Osteocyte (in vitro differentiated cells): ENCODE results near the gene DLG2. TPM values are rescaled to one million over a fixed set of nuclear protein-coding genes. Genes with fewer than 3 reads are reported as not detected.
"Not testable (repeated sequence)": the region's sequence is repeated elsewhere in the genome, so short reads cannot be mapped to it uniquely, and the experiment has no call there.

Source experiments
- DNase-seq: peaks from one replicate; pipeline ENCODE4 v3.0.0; 2021; ENCODE audit warnings: mixed read lengths; ENCODE audit not compliant: unreplicated experiment; ENCODE audit errors: extremely low spot score
- H3K27ac Mint-ChIP-seq: one replicate; pipeline ENCODE4 v1.8.0; 2021; ENCODE audit warnings: mild to moderate bottlenecking, mixed read lengths; ENCODE audit not compliant: unreplicated experiment
- H3K27me3 Mint-ChIP-seq: one replicate; pipeline ENCODE4 v1.8.0; 2021; ENCODE audit warnings: mixed read lengths; ENCODE audit not compliant: unreplicated experiment
- H3K36me3 Mint-ChIP-seq: one replicate; pipeline ENCODE4 v1.8.0; 2021; ENCODE audit warnings: mixed read lengths; ENCODE audit not compliant: unreplicated experiment
- H3K4me1 Mint-ChIP-seq: one replicate; pipeline ENCODE4 v1.8.0; 2021; ENCODE audit warnings: mixed read lengths; ENCODE audit not compliant: unreplicated experiment
- H3K4me3 Mint-ChIP-seq: one replicate; pipeline ENCODE4 v1.8.0; 2021; ENCODE audit warnings: mild to moderate bottlenecking, moderate library complexity, mixed read lengths; ENCODE audit not compliant: unreplicated experiment
- H3K9me3 Mint-ChIP-seq: one replicate; pipeline ENCODE4 v1.8.0; 2021; ENCODE audit warnings: mixed read lengths; ENCODE audit not compliant: unreplicated experiment
- CTCF ChIP-seq: fragments of 200-600 bp; sonication (generic); IDR thresholded peaks from 2 replicates; pipeline ENCODE4 v1.5.0; 2021; ENCODE audit warnings: antibody characterized with exemption, mild to moderate bottlenecking, moderate library complexity
- total RNA-seq: library from RNA; stranded (reverse); gene quantifications from 2 replicates; pipeline ENCODE4 v1.2.1, GENCODE V29; 2021

Gene DLG2
- total RNA-seq, 1 donor from 2014 or later, result 2.1 TPM

DNA sequence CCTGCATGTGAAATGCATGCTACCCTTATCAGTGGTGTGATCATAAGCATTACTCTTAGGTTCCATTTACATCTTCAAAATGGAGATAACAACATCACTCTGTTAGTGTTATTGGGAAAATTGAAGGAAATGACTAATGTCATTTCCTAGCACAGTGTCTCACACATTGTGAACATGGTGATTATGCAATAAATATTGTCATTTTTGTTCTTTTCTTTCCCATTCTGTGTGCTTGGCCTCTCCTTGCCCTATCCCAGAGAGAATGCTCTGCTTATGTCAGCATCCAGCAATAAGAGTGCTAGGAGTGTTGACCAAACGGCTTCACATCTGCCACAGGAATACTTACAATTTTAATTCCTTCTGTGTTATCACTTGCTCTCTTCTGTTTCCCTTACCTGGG lies 1316.9 kb downstream of the DLG2 start:
- H3K4me3 Mint-ChIP-seq, result no peak overlapping the region
- H3K27me3 Mint-ChIP-seq, result no peaks in the 10 kb centered on the region
- no peaks in the 10 kb centered on the region for H3K9me3 Mint-ChIP-seq
- H3K36me3 Mint-ChIP-seq, result no peaks in the 10 kb centered on the region
- TF ChIP-seq CTCF, result no peak
- no peaks in the 10 kb centered on the region for H3K4me1 Mint-ChIP-seq
- no peak overlapping the region for H3K27ac Mint-ChIP-seq
- no peak for DNase-seq

DNA sequence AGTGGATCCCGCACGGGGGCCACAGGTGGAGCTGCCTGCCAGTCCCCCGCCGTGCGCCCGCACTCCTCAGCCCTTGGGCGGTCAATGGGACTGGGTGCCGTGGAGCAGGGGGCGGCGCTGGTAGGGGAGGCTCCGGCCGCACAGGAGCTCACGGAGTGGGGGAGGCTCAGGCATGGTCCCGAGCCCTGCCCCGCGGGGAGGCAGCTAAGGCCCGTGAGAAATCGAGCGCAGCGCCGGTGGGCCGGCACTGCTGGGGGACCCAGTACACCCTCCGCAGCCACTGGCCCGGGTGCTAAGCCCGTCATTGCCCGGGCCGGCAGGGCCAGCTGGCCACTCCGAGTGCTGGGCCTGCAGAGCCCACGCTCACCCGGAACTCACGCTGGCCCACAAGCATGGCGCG lies 1318.7 kb downstream of the DLG2 start:
- not testable (repeated sequence) for DNase-seq, H3K4me3 Mint-ChIP-seq, H3K4me1 Mint-ChIP-seq, H3K36me3 Mint-ChIP-seq, H3K27ac Mint-ChIP-seq, H3K9me3 Mint-ChIP-seq, H3K27me3 Mint-ChIP-seq

DNA sequence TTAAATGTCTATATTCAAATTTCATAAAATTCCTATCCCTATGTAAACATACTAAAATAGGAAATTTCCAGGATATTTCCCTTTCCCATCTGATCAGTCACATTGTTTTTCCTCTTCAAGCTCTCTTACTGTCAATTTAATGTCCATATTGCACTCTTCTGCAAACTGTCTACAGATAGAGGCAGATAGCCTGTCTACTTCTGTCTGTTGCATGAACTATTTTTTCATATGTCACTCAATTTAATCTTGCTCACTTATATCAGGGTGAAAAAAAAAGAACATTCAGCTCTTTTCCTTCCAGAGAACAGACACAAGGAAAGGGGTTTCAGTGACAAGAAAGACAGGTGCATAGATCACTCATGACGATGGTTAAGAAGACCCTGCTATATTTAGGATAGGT lies 1327.1 kb downstream of the DLG2 start:
- H3K4me1 Mint-ChIP-seq, result no peaks in the 10 kb centered on the region
- no peak for DNase-seq
- no peaks in the 10 kb centered on the region for H3K36me3 Mint-ChIP-seq
- no peak for TF ChIP-seq CTCF
- no peaks in the 10 kb centered on the region for H3K27me3 Mint-ChIP-seq
- no peak overlapping the region for H3K27ac Mint-ChIP-seq
- H3K9me3 Mint-ChIP-seq, result no peaks in the 10 kb centered on the region
- no peak overlapping the region for H3K4me3 Mint-ChIP-seq

DNA sequence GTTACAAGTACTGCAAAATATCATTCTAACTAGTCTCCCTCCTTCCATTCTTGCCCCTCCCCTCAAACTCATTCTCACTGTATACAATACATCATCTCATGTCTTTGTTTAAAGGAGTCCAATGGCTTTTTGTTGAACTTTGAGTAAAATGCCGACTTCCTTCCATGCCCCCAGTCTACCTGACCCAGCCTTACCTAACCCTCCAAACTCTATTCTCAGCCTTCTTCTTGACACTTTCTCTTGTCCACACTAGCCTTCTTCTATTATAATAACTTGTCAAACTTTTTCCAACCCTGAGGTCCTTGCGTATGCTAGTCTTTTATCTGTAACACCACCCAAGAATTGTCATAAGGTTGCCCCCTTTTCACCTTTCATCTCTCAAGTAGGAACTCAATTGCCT lies 1329.6 kb downstream of the DLG2 start:
- TF ChIP-seq CTCF, result no peak
- Mint-ChIP-seq H3K36me3 (no peaks in the 10 kb centered on the region), H3K9me3 (no peaks in the 10 kb centered on the region), H3K27ac (no peak overlapping the region), H3K4me3 (no peak overlapping the region), H3K4me1 (no peaks in the 10 kb centered on the region), H3K27me3 (no peaks in the 10 kb centered on the region)
- DNase-seq, result no peak

GRCh38 chr11:84295815-84296214 lies 1331.3 kb downstream of the DLG2 start:
- no peak overlapping the region for H3K4me3 Mint-ChIP-seq
- H3K36me3 Mint-ChIP-seq, result no peaks in the 10 kb centered on the region
- H3K4me1 Mint-ChIP-seq, result no peaks in the 10 kb centered on the region
- no peaks in the 10 kb centered on the region for H3K27me3 Mint-ChIP-seq
- DNase-seq, result no peak
- H3K9me3 Mint-ChIP-seq, result no peaks in the 10 kb centered on the region
- TF ChIP-seq CTCF, result no peak
- no peak overlapping the region for H3K27ac Mint-ChIP-seq

DNA sequence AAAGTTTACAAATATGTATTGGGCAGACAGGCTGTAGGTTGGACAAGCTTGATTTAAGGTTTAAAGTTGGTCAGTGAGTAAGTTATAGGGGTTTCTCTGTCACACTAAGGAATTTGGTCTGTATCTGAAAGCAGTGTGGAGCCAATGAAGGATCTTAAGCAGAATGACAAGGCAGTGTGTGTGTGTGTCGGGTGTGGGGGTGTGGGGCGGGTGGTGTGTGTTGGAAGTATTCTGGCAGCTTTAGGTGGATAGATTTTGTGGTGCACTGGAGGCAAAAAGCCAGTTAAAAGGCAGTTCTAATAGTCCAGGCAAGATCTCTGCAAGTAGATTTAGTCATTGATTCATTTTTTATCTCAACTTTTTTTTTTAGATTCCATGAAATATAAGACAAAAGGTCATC lies 1334.2 kb downstream of the DLG2 start:
- peaks cover 6% of the 10 kb centered on the region for H3K4me1 Mint-ChIP-seq
- no peaks in the 10 kb centered on the region for H3K27me3 Mint-ChIP-seq
- no peaks in the 10 kb centered on the region for H3K9me3 Mint-ChIP-seq
- no peak for TF ChIP-seq CTCF
- no peak for DNase-seq
- no peaks in the 10 kb centered on the region for H3K36me3 Mint-ChIP-seq
- no peak overlapping the region for H3K4me3 Mint-ChIP-seq
- no peak overlapping the region for H3K27ac Mint-ChIP-seq
